ENCODE measurements around the gene GTF2H4. TPM values are rescaled to one million over a fixed set of nuclear protein-coding genes. Genes with fewer than 3 reads are reported as not detected.

The GTF2H4 gene
- total RNA-seq, 1 donor from 2014 or later, result 27.7 TPM

DNA sequence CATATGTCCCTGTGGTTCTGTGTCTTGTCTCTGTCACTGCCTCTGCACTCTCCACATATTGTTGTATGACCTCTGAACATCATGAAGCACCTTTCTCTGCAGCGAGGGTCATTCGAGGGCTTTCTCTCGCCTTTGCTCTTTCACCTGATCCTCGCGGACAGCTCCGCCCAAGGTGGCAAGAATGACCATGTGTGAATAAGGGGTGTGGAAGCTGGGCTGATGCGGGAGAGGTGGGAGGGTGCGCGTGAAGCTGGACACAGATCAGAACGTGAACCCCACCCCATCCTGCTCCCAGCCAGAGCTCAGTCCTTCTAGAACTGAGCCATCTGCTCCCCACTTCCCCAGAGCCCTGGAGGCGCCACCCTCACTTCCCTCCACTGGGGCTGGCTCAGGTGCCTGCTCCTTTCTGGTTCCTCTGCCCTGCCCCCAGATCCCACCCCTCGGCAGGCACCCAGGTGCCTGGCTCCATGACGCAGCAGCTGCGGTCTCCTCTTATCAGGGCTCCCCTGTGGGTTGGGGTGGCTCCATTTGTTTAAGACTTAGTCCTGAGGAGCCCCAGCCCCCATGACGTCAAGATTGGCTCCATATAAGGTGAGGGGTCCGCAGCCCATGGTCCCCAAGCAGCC, 32.5 kb downstream of the GTF2H4 start, which contains the start of gene MUCL3:
TSS of gene MUCL3 (plus strand) at position 613 of the 626 bp plus-strand sequence. CDS start 27 bp downstream, outside the sequence.
- no peaks in the 10 kb centered on the region for H3K27me3 ChIP-seq (ENCODE audit: control insufficient read depth, insufficient read depth, low read length)
- TF ChIP-seq, protein P1, sequence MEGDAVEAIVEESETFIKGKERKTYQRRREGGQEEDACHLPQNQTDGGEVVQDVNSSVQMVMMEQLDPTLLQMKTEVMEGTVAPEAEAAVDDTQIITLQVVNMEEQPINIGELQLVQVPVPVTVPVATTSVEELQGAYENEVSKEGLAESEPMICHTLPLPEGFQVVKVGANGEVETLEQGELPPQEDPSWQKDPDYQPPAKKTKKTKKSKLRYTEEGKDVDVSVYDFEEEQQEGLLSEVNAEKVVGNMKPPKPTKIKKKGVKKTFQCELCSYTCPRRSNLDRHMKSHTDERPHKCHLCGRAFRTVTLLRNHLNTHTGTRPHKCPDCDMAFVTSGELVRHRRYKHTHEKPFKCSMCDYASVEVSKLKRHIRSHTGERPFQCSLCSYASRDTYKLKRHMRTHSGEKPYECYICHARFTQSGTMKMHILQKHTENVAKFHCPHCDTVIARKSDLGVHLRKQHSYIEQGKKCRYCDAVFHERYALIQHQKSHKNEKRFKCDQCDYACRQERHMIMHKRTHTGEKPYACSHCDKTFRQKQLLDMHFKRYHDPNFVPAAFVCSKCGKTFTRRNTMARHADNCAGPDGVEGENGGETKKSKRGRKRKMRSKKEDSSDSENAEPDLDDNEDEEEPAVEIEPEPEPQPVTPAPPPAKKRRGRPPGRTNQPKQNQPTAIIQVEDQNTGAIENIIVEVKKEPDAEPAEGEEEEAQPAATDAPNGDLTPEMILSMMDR (IDR thresholded peaks at IDR 0.05; ENCODE audit: insufficient read depth, low read length, poor library complexity, severe bottlenecking), result no peak
- no peak for DNase-seq (ENCODE audit: low read depth)
- H3K36me3 ChIP-seq (ENCODE audit: control insufficient read depth, insufficient read depth, low read length), result no peaks in the 10 kb centered on the region
- H3K4me3 ChIP-seq (ENCODE audit: low read depth, low read length), result no peak within 1 kb of the TSS

DNA sequence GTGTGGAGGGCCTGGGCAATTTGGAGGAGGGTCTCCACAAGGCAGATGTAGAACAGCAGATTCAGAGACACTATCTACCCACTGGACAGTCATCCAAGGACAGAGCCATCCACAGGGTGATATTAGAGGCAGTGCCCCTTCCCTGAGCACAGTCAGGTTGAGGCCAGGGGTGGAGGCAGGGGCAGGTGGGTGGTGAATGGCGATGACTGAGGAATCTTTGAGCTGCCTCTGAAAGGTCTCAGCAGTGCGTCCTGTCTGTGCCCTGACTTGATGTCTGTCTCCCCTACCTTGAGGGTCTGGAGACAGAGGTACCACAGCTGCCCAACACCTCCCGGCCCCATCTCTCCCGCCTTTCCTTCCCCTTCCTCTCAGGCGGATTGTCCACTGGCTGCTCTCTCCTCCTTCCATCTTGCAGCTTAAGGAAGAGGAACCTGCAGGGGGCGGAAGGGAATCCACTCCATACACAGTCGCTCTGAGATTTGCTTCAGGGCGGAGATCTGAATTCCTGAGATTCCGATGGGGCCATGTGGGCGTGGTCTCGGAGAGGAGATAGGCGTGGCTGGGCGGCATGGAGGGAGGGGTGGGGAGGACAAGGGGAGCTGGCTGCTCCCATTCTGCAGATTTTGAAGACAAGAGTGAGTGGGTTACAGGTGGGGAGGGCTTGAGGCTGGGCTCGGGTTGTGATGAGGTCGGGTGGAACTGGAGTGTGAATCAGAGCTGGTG, 34.5 kb downstream of the GTF2H4 start:
- Histone ChIP-seq H3K36me3 (ENCODE audit: control insufficient read depth, insufficient read depth, low read length) (no peaks in the 10 kb centered on the region), H3K4me3 (ENCODE audit: low read depth, low read length) (no peak overlapping the region), H3K27me3 (ENCODE audit: control insufficient read depth, insufficient read depth, low read length) (no peaks in the 10 kb centered on the region)
- TF ChIP-seq, protein P1 (IDR thresholded peaks at IDR 0.05; ENCODE audit: insufficient read depth, low read length, poor library complexity, severe bottlenecking), result peak; percentile 70
- peak; percentile 61 for DNase-seq (ENCODE audit: low read depth)

DNA sequence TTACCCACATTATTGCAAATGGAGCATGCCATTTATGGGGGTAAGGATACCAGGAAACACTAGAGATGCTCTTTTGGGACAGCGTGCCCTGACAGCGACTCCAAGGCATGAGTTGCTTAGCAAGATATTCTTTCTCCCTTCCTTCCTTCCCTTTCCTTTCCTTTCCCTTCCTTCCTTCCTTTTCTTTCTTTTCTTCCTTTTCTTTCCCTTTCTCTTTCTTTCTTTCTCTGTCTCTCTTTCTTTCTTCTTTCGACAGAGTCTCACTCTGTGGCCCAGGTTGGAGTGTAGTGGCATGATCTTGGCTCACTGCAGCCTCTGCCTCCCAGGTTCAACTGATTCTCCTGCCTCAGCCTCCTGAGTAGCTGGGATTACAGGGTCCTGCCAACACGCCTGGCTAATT, 36.0 kb downstream of the GTF2H4 start:
- TF ChIP-seq, protein P1 (IDR thresholded peaks at IDR 0.05; ENCODE audit: insufficient read depth, low read length, poor library complexity, severe bottlenecking), result no peak
- H3K36me3 ChIP-seq (ENCODE audit: control insufficient read depth, insufficient read depth, low read length), result no peaks in the 10 kb centered on the region
- H3K4me3 ChIP-seq (ENCODE audit: low read depth, low read length), result no peak overlapping the region
- no peaks in the 10 kb centered on the region for H3K27me3 ChIP-seq (ENCODE audit: control insufficient read depth, insufficient read depth, low read length)
- DNase-seq (ENCODE audit: low read depth), result no peak

DNA sequence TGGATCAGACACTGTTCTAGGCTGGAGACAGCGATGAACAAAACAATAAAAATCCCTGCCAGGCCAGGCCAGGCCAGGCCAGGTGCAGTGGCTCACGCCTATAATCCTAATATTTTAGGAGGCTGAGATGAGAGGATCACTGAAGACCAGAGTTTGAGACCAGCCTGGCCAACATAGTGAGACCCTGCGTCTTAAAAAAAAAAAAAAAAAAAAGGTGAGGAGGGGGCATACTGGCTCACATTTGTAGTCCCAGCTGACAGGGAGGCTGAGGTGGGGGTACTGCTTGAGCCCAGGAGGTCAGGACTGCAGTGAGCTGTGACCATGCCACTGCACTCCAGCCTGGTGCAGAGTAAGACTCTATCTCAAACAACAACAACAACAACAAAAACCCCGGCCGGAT, 37.3 kb downstream of the GTF2H4 start:
- TF ChIP-seq, protein P1 (IDR thresholded peaks at IDR 0.05; ENCODE audit: insufficient read depth, low read length, poor library complexity, severe bottlenecking), result no peak
- Histone ChIP-seq H3K36me3 (ENCODE audit: control insufficient read depth, insufficient read depth, low read length) (no peaks in the 10 kb centered on the region), H3K4me3 (ENCODE audit: low read depth, low read length) (no peak overlapping the region), H3K27me3 (ENCODE audit: control insufficient read depth, insufficient read depth, low read length) (no peaks in the 10 kb centered on the region)
- no peak for DNase-seq (ENCODE audit: low read depth)

DNA sequence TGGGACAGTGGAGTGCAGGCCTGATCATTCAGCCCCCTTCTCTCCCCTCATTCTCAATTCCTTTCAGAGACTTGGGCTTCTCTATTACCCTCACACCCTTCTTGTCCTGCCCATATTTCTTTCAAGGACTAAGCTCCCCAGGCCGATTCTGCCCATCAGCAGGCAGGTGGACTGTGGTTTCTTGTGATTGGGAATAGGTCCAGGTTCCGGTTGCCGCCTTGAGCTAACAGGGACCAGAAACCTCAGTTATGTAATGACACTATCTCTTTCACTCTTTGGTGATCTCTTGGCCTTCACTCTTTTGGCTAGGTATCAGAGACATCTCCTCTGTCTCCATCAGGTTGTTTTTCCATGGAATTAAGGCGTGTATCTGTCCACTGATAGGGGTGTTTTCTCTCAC, 39.2 kb downstream of the GTF2H4 start:
- TF ChIP-seq, protein P1 (IDR thresholded peaks at IDR 0.05; ENCODE audit: insufficient read depth, low read length, poor library complexity, severe bottlenecking), result no peak
- H3K36me3 ChIP-seq (ENCODE audit: control insufficient read depth, insufficient read depth, low read length), result no peaks in the 10 kb centered on the region
- no peaks in the 10 kb centered on the region for H3K27me3 ChIP-seq (ENCODE audit: control insufficient read depth, insufficient read depth, low read length)
- no peak overlapping the region for H3K4me3 ChIP-seq (ENCODE audit: low read depth, low read length)
- DNase-seq (ENCODE audit: low read depth), result no peak
